HG03060 (cell line): Measurements from ENCODE around the gene BMP8B.

Source experiments
- ATAC-seq: cut with Tn5 transposase; IDR thresholded peaks from one replicate; pipeline ENCODE4 v1.9.1; 2021; ENCODE audit warnings: low read depth, moderate number of reproducible peaks; ENCODE audit not compliant: unreplicated experiment

The BMP8B gene

DNA sequence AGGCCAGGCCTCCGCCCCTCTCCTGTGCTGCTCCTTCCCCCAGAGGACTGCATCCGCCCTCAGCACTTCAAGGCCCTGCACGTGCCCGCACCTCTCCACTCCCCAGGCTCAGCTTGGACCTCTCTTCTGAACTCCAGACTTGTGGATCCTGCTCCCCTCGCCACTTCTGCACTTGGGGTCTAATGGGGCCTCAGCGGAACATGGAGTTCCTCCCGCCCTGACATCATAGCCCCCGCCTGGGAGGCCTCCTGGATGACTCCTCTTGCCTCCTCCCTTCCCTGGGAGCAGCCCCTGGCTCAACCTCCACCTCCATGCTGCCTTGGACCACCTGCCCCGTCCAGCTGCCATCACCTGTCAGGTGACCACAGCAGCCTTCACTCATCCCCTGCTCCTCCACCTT, 27.6 kb downstream of the BMP8B start:
- ATAC-seq = no peak

DNA sequence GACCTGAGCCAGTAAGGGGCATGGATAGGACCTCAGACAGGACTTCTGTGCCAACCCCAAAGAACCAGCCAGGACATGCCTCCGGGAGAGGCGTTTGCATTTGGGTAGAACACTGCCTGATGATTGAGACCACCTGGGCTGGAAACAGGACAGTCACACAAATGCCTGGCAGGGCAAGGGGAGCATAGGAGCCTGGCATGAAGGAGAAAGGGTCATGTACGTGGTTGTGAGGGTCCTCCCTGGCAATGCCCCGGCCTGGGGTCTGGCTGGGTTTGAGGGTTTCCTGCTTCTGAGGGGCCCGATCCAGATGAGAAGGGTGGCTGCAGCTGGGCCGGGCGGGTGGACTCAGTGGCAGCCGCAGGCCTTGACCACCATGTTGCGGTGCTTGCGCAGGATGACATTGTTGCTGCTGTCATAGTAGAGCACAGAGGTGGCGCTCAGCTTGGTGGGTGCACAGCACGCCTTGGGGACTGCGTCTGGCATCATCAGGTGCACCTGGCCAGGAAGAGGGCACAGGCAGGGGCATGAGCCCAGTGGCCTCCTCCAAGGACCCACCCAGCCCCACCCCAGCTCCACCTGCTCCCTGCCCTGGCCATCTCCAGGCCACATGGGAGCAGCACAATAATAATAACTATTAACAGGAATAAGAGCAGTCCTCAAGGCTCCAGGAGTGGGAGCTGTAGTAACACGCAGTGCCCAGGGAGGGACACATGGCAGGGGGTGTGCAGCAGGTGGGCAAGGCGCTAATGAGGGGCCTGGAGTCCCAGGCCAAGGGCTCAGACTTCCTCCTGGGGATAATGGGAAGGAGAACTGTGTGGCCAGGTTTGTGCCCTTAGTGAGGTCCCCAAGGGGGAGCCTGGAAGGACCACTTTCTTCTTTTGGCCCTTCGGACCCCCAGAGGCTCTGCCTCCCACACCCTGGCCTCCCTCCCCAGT, 28.3 kb downstream of the BMP8B start:
- no peak for ATAC-seq

DNA sequence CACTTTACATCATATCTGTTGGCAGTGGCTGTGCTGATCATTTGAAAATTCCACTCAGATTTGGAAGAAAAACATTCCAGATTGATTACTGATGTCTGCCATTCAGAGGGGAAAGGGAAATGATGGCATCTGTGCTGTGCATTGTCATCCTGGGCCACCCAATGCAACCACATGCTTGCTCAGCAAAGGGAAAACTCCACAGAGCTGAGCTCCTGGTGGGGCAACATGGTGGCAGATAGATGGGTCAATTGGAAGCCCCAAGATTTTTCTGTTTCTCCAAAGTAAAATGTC, 29.3 kb downstream of the BMP8B start:
- no peak for ATAC-seq

DNA sequence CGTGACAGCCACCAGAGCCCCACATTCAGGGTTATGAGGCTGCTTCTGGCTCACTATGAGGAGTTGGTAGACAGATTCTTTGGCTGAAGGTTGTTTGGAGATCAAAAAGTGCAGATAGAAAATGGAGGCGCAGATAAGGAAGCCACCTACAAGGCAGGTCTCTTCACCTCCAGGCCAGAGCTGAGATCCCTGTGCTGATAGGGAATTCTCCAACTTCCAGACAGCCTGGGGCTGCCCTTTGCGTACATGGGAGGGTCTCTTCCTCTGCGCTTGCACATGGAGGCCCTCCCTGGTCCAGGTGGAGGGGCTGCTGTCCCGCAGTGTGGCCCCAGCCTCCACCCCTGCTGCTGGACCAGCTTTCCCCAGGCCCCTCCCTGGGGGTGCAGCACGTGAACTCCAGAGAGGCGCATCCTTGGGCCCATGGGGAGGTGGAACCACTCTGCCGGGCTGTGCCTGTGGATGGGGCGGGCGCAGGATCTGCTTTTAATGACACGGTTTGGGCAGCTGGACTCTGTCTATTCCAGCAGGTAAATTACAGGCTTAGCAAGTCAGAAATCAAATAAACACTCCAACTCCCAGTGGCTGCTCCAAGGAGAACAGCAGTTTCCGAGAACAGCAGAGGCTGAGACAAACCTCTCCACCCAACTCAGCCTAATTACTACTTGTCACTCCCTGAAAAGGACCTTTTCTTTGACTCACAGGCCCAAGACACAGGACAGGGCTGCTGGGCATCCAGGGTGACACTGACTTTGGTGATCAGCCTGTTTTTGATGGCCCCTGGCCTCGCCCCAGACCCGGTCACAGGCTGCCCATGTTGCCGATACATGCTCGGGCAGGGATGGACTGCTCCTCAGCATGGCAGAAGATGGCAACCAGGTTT, 29.9 kb downstream of the BMP8B start:
- ATAC-seq = no peak

DNA sequence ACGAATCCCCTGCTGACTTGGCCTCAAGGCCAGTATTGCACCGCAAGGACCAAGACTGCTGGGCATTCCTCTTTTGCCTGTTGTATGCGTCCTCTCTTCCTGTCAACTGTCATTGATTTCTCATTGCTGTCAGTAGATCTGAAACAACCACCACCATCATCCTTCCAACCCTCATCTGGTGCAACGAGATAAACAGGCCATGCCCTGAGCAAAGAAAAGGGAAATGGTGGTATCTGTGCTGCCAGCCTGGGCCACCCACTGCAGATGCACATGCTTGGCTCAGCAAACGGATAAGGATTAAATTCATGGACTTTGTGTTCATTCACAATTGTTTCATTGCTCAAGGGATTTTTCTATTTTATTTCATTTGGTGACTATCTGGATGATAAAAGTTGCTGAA, 31.2 kb downstream of the BMP8B start:
- ATAC-seq = no peak

DNA sequence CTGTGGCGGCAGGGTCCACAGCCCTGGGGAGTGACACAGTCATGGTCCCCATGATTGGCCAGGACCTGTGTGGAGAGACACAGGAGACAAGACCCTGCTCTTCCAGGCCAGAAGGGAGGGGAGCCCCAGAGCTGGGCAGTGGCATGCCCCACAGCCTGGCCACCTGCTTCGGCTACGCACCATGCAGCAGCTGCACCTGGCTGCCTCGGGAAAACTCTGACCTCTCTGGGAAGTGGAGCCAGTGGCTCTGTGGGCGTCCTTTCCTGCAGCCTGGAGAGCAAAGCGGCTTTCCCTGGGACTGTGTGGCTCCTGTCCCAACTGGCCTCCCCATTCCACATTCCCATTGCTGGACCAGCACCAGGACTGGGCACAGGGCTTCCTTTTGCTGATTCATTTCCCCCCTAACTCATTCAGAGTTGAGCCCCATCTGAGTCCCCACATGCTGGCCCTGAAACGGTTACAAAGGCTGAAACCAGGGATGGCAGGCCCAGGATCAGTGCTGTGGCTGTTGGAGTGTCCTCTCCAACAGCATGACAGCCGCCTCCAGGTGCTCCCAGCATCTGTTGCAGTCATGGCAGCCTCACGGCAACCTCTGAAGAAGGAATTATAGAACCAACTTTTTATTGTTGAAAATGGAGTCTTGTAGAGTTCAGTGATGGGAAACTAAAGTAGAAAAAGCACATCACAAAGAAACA, 32.6 kb downstream of the BMP8B start:
- ATAC-seq = no peak

DNA sequence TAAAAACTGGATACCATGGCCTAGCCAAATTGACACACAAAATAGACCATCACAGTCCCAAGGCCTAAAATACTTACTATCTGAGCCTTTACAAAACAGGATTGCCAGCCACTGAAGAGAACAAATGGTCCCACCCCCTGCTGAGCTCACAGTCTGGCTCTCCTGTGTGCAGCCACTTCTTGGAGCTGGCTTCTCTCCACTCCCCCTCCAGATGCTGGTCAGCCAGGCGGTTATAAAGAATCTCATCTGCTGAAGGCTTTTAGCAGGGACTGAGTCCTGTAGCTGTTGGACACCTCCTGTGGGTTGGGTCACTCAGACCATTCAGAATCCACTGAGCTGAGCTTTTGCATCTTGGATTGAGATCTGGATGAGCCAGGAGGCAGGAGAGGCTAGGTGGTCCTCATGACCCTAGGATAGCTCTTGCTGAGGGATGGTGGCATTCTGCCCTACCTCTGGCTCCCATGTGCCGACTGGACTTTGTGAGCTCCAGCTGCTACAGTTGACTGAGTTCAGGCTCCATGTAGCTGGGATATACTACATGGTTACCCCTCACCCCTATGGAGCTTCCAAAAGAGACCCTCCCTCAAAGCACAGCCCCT, 33.7 kb downstream of the BMP8B start:
- ATAC-seq = no peak

DNA sequence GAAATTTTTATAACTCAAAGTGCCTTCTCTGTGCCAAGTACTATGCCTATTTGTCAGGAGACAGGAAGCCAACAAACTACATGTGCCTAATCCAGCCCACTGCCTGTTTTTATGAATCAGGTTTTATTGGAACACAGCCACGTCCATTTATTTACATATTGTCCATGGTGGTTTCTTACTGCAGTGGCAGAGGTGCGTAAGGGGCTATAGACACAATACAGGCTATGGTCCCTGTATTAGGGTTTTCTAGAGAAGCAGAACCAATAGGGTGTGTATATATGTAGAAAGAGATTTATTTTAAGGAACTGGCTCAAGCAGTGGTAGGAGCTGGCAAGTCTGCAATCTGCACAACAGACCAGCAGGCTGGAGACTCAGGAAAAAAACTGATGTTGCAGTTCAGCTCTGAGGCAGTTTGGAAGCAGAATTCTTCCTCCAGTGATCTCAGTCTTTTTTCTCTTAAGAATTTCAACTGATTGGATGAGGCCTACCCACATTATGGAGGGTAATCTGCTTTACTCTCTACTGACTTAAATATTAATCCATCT, 34.6 kb downstream of the BMP8B start:
- no peak for ATAC-seq

DNA sequence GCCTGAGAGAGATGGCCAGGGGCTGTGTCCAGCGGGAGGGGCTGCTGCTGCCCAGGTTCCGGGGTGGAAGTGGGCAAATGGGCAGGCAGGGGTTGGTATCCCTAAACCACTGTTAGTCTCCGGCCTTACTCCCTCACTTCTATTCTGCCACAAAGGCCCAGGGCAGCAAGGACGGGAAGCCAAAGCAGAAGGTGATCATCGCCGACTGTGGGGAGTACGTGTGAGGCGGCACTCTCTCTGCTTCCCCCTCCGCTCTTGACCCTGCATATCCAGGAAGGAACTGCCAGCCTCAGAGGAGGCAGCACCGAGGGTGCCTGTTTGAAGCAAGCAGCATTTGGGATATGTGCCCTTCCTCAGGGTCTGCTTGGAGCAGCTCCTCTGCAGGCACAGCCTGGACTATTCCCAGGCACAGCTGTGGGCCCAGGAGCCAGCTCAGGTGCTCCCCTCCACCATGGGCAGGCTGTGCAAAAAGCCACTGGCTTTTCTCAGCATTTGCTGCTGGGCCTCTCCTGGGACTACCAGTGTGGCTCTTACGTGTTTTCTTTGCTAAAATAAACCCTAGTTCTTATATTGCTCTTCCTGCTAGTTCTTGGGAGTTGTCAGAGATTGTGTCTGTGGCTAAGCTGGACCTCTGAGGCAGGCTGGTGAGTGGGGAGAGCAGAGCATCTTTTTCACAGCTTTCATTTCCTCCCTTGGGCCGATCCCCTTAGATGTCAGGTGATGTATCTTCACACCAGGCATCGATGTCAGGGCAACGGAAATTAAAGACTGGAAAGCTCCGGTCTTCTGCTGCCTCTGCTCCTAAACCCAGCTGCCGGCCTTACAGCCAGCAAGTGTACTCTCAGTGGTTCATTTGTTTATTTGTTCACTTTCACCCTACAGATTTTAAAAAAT, 35.3 kb downstream of the BMP8B start:
- no peak for ATAC-seq

DNA sequence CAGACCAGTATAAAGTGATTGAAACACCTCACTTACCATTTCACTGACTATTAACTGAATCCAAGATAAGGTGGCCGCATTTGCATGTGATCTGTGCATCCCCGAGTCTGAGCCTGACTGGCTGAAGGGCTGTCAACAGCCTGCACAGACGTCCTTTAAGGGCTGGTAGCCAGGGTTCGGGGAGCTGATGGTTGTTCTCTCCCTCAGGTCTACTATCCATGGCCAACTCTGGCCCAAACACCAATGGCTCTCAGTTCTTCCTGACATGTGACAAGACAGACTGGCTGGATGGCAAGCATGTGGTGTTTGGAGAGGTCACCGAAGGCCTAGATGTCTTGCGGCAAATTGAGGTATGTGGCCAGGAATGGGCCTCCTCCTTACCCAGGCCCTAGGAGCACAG, 36.0 kb downstream of the BMP8B start:
- ATAC-seq = no peak

DNA sequence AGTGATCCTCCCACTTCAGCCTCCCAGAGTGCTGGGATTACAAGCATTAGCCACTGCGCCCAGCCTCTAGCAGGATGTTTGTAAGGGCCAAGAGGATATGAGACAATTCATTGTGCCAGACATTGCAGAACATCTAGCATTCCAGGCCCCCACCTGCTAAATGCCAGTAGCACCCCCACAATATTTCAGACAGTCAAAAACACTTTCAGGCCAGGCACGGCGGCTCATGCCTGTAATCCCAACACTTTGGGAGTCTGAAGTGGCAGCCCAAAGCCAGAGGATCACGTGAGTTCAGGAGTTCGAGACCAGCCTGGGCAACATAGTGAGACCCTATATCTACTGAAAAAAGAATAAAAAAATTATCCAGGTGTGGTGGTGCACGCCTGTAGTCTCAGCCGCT, 37.1 kb downstream of the BMP8B start:
- no peak for ATAC-seq

DNA sequence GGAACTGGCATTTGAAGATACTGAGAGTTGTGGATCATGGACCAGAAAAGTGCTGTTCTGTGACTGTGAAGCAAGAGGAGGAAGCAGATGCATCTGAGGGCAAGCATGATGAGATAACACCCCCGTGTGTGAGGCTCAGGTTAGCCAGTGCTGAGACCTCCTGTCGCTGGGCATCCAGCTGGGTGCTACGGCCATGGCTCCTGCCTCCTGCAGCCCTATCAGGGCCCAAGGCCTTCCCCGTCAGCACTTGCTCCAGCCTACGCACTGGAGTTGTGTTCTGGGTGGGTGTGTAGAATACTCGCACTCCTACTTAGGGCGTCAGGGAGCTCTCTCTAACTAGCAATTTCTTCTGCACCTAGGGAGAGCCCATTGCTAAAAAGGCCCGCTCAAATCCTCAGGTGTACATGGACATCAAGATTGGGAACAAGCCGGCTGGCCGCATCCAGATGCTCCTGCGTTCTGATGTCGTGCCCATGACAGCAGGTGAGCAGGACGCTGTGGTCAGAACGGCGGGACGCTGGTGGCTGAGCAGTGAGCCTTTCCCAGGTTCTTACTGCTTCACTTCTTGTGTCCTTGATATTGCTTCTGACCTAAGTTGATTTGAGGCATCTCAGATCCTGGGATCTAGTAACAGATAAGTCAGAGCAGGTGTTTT, 43.5 kb downstream of the BMP8B start:
- no peak for ATAC-seq

DNA sequence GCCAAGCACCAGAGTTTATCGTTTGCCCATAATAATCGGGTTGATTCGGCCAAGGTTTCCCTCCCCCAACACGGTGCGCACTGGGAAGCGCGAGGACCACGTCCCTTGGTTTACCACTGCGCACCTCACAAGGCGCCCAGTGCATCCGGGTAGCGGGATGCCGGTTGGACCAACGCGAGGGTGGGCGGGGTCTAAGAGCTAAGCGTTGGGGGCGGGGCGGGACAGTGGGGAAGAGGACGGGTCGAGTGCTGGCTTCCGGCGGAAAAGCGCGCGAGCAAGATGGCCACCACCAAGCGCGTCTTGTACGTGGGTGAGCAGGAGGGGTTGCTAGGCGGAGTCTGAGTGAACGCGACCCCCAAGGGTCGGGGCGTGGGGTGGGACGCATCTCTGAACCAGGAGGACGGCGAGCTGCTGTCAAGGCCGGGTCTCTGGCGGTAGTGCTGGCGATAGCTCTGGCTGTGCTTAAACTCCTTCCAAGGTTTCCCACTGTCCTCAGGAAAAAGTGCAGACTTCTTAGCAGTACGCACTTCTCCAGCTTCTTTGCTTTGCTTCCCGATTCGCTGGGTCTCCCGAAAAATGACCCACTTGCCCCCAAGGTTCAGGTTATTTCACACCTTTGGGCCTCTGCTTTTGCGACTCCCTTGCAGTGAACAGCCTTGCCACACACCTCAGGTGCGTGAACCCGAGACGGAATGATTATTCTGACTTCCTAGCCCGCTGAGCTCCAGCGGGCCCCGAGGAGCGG, 49.9 kb downstream of the BMP8B start, which contains the start of gene PPIE:
PPIE (plus strand) TSS at position 261 of the 745 bp plus-strand sequence; CDS start at position 280, 19 bp downstream.
- no peak for ATAC-seq

DNA sequence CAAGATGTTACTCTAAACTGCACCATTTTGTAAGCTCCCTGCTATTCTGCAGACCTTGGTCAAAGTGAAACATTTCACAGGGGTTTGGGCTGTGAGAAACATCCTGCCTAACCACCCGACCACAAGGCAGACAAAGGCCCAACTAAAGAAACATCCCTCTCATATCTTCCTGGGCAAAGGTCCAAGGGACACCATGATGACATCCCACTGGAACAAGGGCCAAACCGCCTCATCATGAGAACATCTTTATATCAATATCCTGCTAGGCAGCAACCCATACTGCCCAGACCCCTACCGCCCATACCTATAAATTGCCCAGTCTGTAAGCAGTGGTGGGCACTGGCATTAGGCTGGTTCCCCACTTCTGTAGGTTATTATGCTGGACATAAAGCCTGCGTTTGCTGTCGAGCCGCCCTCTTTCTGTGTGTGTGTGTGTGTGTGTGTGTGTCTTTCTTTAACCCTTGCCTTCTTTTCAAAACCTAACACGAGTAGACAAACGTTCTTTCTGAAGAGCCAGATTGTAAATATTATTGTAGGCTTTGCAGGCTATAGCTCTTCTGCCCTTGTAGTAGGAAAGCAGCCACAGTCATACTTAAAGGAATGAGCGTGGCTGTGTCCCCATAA, 51.0 kb downstream of the BMP8B start:
- ATAC-seq = no peak

DNA sequence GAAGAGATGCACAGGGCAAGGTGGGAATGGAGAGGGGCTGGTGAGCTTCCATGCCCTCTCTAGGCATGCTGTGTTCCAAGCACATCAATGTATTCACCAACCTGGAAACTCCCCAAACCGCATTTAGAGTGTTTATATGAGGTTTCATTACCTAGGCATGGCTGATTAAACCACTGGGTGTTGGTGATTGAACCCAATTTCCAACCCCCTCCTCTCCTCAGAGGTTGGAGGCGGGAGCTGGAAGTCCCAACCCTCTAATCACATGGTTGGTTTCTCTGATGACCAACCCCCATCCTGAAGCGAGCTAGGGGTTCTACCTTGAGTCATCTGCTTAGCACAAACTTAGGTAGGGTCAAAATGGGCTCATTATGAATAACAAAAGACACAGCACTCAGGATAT, 52.9 kb downstream of the BMP8B start:
- no peak for ATAC-seq

DNA sequence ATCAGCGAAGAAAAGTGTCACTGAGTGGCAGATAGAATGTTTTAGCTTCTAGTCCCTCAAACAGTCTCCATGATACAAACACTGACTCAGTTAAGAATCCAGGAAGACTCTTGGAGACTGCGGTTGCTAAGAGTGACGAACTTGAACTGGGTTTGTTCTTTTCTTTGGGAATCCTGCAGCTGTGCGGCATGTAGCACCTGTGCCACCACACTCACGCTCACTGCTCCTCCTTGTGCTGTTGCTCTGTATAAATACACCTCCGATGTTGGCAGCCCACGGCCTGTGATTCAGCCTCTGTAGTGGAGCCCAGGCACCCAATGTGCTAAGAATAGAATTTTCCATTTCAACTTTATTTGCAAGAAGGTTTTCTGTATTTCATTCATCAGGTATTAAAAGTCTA, 55.5 kb downstream of the BMP8B start:
- no peak for ATAC-seq

DNA sequence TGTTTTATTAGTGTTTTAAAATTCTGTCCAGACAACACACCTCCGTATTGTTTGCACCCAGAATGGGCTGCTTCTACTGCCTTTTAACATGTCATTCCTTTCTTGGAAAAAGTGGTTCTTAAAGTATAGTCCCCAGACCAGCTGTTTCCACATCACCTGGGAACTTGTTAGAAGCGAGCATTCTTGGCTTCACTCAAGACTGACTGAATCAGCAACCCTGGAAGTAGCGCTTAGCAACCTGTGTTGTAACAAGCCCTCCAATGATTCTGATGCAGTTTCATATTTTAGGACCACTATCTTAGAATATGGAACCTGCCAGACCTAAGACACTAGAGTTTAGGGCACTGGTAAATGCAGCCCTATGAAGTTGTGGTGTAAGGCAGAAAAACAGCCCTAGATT, 55.9 kb downstream of the BMP8B start:
- no peak for ATAC-seq

DNA sequence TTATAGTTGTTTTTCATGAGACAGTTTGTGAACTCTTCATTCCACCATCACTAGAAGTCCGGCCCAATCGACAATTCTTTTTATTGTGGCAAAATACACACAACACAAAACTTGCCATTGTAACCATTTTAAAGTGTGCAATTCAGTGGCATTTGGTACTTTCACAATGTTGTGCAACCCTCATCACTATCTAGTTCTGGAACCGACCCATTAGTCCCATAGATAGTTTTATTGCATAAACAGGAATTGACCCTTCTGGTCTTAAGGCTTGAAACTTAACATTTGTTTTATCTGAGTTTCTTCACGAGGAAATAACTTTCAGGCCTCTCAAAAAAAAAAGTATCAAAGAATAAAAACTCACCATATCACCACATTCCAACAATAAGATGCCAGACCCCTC, 58.8 kb downstream of the BMP8B start:
- ATAC-seq = no peak
